Osteoblast (primary cell): Measurements from ENCODE around the gene HLA-DMB. TPM values are rescaled to one million over a fixed set of nuclear protein-coding genes. Genes with fewer than 3 reads are reported as not detected.

ENCODE experiments used
- DNase-seq: peaks from one replicate; pipeline ENCODE4 v3.0.0; 2011; ENCODE audit warnings: low spot score, mixed read lengths; ENCODE audit not compliant: insufficient read length; ENCODE audit errors: missing footprints
- H2AFZ ChIP-seq: 2 replicates; pipeline ENCODE4 v1.6.0; 2011; ENCODE audit warnings: mild to moderate bottlenecking, low read length
- H3K27ac ChIP-seq: 2 replicates; pipeline ENCODE4 v1.5.1; 2011; ENCODE audit warnings: mild to moderate bottlenecking, low read depth, low read length, moderate library complexity
- H3K27me3 ChIP-seq: 2 replicates; pipeline ENCODE4 v1.6.0; 2012; ENCODE audit warnings: mild to moderate bottlenecking, control low read depth, inconsistent platforms, low read length, moderate library complexity; ENCODE audit not compliant: insufficient read depth
- H3K36me3 ChIP-seq: 2 replicates; pipeline ENCODE4 v1.5.1; 2011; ENCODE audit warnings: mild to moderate bottlenecking, low read length, control low read depth, moderate library complexity; ENCODE audit not compliant: insufficient read depth
- H3K4me1 ChIP-seq: 2 replicates; pipeline ENCODE4 v1.5.1; 2011; ENCODE audit warnings: mild to moderate bottlenecking, low read length, control low read depth, moderate library complexity; ENCODE audit not compliant: insufficient read depth
- H3K4me2 ChIP-seq: 2 replicates; pipeline ENCODE4 v1.6.0; 2011; ENCODE audit warnings: mild to moderate bottlenecking, low read length; ENCODE audit not compliant: insufficient read depth
- H3K4me3 ChIP-seq: fragments of 200-600 bp; sonication (generic); 3 replicates; pipeline ENCODE4 v1.5.1; 2012; ENCODE audit warnings: mild to moderate bottlenecking, low read length, inconsistent platforms; ENCODE audit not compliant: insufficient read depth
- H3K79me2 ChIP-seq: 2 replicates; pipeline ENCODE4 v1.6.0; 2012; ENCODE audit warnings: mild to moderate bottlenecking, low read length, control low read depth, inconsistent platforms; ENCODE audit not compliant: insufficient read depth
- H3K9me3 ChIP-seq: 2 replicates; pipeline ENCODE4 v1.5.1; 2011; ENCODE audit warnings: low read depth, low read length, control low read depth
- H4K20me1 ChIP-seq: 2 replicates; pipeline ENCODE4 v1.6.0; 2012; ENCODE audit warnings: mild to moderate bottlenecking, low read length, control low read depth; ENCODE audit not compliant: insufficient read depth
- CTCF ChIP-seq: IDR thresholded peaks from 2 replicates; pipeline ENCODE4 v1.5.1; 2011; ENCODE audit warnings: mild to moderate bottlenecking, low read depth, low read length, moderate library complexity; ENCODE audit errors: extremely low read depth
- total RNA-seq: library from RNA; depleted of rRNA; stranded (reverse); fragments of >200 nt; gene quantifications from 2 replicates; pipeline ENCODE4 v1.2.3, GENCODE V29; 2012

HLA-DMB gene
- total RNA-seq, 1 donor = 2.2 TPM

DNA sequence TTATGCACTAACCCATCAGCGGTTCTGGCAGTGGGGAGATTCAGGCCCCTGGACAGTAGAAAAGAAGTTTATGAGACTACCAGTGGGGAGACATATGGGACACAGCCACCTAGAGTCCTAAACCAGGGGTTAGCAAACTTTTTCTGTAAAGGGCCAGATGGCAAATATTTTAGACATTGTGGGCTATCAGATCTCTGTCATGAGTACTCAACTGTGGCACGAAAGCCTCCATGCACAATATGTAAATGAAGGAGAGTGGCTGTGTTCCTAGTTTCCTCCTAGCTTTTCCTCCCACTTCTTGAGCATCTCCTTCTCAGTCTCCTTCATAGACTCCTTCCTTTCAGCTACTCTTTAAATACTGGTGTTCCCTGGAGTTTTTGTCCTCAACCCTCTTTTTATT, 15.3 kb upstream of the HLA-DMB start:
- Histone ChIP-seq H4K20me1 (no peaks in the 10 kb centered on the region), H3K27me3 (no peaks in the 10 kb centered on the region), H3K4me2 (no peak overlapping the region), H2AFZ (no peak overlapping the region), H3K4me3 (no peak overlapping the region), H3K36me3 (no peaks in the 10 kb centered on the region), H3K79me2 (peaks cover 3% of the 10 kb centered on the region), H3K4me1 (peaks cover 4% of the 10 kb centered on the region), H3K9me3 (no peaks in the 10 kb centered on the region), H3K27ac (no peak overlapping the region)
- TF ChIP-seq CTCF = no peak
- DNase-seq = no peak

- DNase-seq = no peak
Measured at GRCh38 chr6:32954986-32955802, 14.4 kb upstream of the HLA-DMB start.

DNA sequence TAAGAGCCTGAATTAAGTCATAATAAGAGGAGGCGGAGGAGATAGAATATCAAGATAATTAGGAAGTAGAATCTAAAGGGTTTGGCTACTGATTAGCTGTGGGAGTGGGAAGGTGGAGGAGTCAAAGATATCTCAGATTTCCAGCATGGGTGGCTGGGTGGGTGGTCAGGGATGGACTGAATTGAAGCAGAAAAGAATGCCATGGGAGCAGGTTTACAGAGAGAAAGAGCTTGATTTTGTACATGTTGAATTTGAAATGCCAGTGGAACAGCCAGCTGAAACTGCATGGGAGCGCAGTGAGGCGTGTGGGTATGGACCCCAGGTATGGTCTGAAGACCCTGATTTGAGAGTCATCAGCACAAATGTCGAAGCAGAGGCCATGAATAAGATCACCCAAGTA, 13.4 kb upstream of the HLA-DMB start:
- TF ChIP-seq CTCF = no peak
- H3K4me2 ChIP-seq = no peak overlapping the region
- H3K36me3 ChIP-seq = no peaks in the 10 kb centered on the region

More at GRCh38 chr6:32954986-32955802, 14.4 kb upstream of the HLA-DMB start:
- Histone ChIP-seq H3K4me2 (no peak overlapping the region), H3K36me3 (no peaks in the 10 kb centered on the region), H3K4me1 (peaks cover 4% of the 10 kb centered on the region), H2AFZ (no peak overlapping the region), H3K27me3 (no peaks in the 10 kb centered on the region), H3K9me3 (no peaks in the 10 kb centered on the region), H4K20me1 (no peaks in the 10 kb centered on the region), H3K4me3 (no peak overlapping the region), H3K27ac (no peak overlapping the region), H3K79me2 (no peaks in the 10 kb centered on the region)
- TF ChIP-seq CTCF = peak; percentile 46

DNA sequence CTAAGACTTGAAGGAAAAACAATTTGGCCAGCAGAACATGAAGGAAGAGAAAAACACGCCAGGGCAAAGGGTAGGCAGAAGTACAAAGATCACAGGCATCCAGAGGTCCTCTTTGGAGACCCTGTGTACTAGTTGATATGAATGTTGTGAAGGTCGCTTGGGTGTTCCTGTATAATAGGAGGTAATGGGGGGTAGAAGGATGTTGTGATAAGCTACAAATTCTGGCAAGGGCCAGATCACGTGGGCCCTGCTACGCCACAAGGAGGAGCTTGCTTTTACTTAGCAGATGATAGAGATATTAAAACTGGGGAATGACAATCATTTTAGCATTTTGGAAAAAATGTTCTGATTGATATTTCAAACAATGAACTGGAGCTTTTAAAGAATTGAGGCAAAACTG, 12.9 kb upstream of the HLA-DMB start:
- Histone ChIP-seq H3K9me3 (no peaks in the 10 kb centered on the region), H2AFZ (no peak overlapping the region), H3K27me3 (no peaks in the 10 kb centered on the region), H3K36me3 (no peaks in the 10 kb centered on the region), H3K79me2 (no peaks in the 10 kb centered on the region), H3K4me2 (no peak overlapping the region), H3K4me1 (peaks cover 4% of the 10 kb centered on the region), H3K4me3 (no peak overlapping the region), H3K27ac (no peak overlapping the region), H4K20me1 (no peaks in the 10 kb centered on the region)
- no peak for TF ChIP-seq CTCF
- DNase-seq = no peak

More for the DNA sequence above, 13.4 kb upstream of the HLA-DMB start:
- H3K27me3 ChIP-seq = no peaks in the 10 kb centered on the region
- H3K9me3 ChIP-seq = no peaks in the 10 kb centered on the region
- no peak overlapping the region for H3K27ac ChIP-seq
- no peak for DNase-seq
- no peaks in the 10 kb centered on the region for H4K20me1 ChIP-seq
- no peak overlapping the region for H2AFZ ChIP-seq
- no peak overlapping the region for H3K4me3 ChIP-seq
- peaks cover 4% of the 10 kb centered on the region for H3K4me1 ChIP-seq
- H3K79me2 ChIP-seq = no peaks in the 10 kb centered on the region
